Keratinocyte (primary cell): ENCODE measurements around the gene KCNMA1. TPM values are rescaled to one million over a fixed set of nuclear protein-coding genes. Genes with fewer than 3 reads are reported as not detected.

ENCODE experiments used
- DNase-seq: peaks from one replicate; pipeline ENCODE4 v3.0.0-alpha.2; 2011; ENCODE audit warnings: low read depth, missing footprints, low spot score
- FAIRE-seq: peaks from 2 replicates; lab custom pipeline; 2011; peaks lifted over from hg19 to GRCh38; lab: Jason Lieb, UNC
- H2AFZ ChIP-seq: 2 replicates; pipeline ENCODE4 v1.6.0; 2012; ENCODE audit warnings: low read length, control low read depth, inconsistent platforms; ENCODE audit not compliant: control insufficient read depth
- H3K27ac ChIP-seq: 2 replicates; pipeline ENCODE4 v1.5.1; 2011; ENCODE audit warnings: low read length; ENCODE audit not compliant: control insufficient read depth, insufficient read depth
- H3K27me3 ChIP-seq: 3 replicates; pipeline ENCODE4 v1.6.0; 2011; ENCODE audit warnings: low read length; ENCODE audit not compliant: control insufficient read depth, insufficient read depth; ENCODE audit errors: extremely low read depth
- H3K36me3 ChIP-seq, 2 experiments: 2 replicates in 1 of 2; 3 replicates in 1 of 2; pipeline ENCODE4 v1.5.1; 2011; ENCODE audit warnings: low read length in 2 of 2, mild to moderate bottlenecking in 1 of 2; ENCODE audit not compliant: control insufficient read depth in 2 of 2, insufficient read depth in 2 of 2; ENCODE audit errors: extremely low read depth in 1 of 2
- H3K4me1 ChIP-seq: 3 replicates; pipeline ENCODE4 v1.5.1; 2011; ENCODE audit warnings: low read length; ENCODE audit not compliant: control insufficient read depth, insufficient read depth; ENCODE audit errors: extremely low read depth
- H3K4me2 ChIP-seq: 3 replicates; pipeline ENCODE4 v1.6.0; 2011; ENCODE audit warnings: low read depth, low read length; ENCODE audit not compliant: control insufficient read depth, insufficient read depth; ENCODE audit errors: extremely low read depth
- H3K4me3 ChIP-seq, 3 experiments: fragments of 200-600 bp in 1 of 3; sonication (generic) in 1 of 3; 2 replicates in 2 of 3; 3 replicates in 1 of 3; pipeline ENCODE4 v1.5.1; 2011 to 2016; ENCODE audit warnings: low read length in 3 of 3, mild to moderate bottlenecking in 3 of 3, control low read depth in 2 of 3, inconsistent platforms in 1 of 3, low read depth in 1 of 3, mixed read lengths in 1 of 3, mixed run types in 1 of 3, moderate library complexity in 1 of 3; ENCODE audit not compliant: control insufficient read depth in 2 of 3, insufficient read depth in 2 of 3; ENCODE audit errors: extremely low read depth in 1 of 3
- H3K79me2 ChIP-seq: 2 replicates; pipeline ENCODE4 v1.6.0; 2012; ENCODE audit warnings: low read length; ENCODE audit not compliant: control insufficient read depth, insufficient read depth
- H3K9ac ChIP-seq: 3 replicates; pipeline ENCODE4 v1.6.0; 2011; ENCODE audit warnings: low read length; ENCODE audit not compliant: control insufficient read depth, insufficient read depth; ENCODE audit errors: extremely low read depth
- H3K9me1 ChIP-seq: 3 replicates; pipeline ENCODE4 v1.6.0; 2011; ENCODE audit warnings: low read length; ENCODE audit not compliant: control insufficient read depth, insufficient read depth; ENCODE audit errors: extremely low read depth
- H3K9me3 ChIP-seq: 2 replicates; pipeline ENCODE4 v1.5.1; 2012; ENCODE audit warnings: low read depth, low read length; ENCODE audit not compliant: control insufficient read depth
- H4K20me1 ChIP-seq: 3 replicates; pipeline ENCODE4 v1.6.0; 2011; ENCODE audit warnings: low read length; ENCODE audit not compliant: control insufficient read depth, insufficient read depth; ENCODE audit errors: extremely low read depth
- EZH2 ChIP-seq: IDR thresholded peaks from one replicate; pipeline ENCODE4 v1.6.1; 2012; ENCODE audit warnings: inconsistent platforms, mild to moderate bottlenecking, low read length, moderate library complexity
- dilution Hi-C: fragments of 300-500 bp; cut with MboI; formaldehyde crosslinking; loops from one replicate; pipeline ENCODE4 v1.7.0; 2020; ENCODE audit warnings: low sequenced_read_pairs; ENCODE audit not compliant: extremely low pct_ligation_motif_present
- polyA plus RNA-seq, 5 experiments: library from polyadenylated mRNA; depleted of rRNA in 3 of 5; stranded (reverse) in 3 of 5; stranded (forward) in 1 of 5; unstranded in 1 of 5; fragments of >200 nt; gene quantifications; 1 replicate in 1 of 5; 2 replicates in 3 of 5; 3 replicates in 1 of 5; pipeline versions ENCODE4 v1.2.1 to v1.2.3, GENCODE V29; 2011 to 2012; ENCODE audit warnings: missing spikeins in 2 of 5, low read depth in 1 of 5, low replicate concordance in 1 of 5
- TF ChIP-seq, protein P1 (sequence below), 3 experiments: IDR thresholded peaks in 1 of 3; conservative IDR thresholded peaks in 1 of 3; optimal IDR thresholded peaks in 1 of 3; 2 replicates in 2 of 3; 3 replicates in 1 of 3; pipeline versions ENCODE3 to v1.5.1; 2011; ENCODE audit warnings: low read length in 3 of 3, mild to moderate bottlenecking in 3 of 3, moderate library complexity in 2 of 3, control low read depth in 1 of 3, inconsistent platforms in 1 of 3; ENCODE audit not compliant: insufficient read depth in 2 of 3; ENCODE audit errors: extremely low read depth in 1 of 3

KCNMA1 gene
- polyA plus RNA-seq, 1 donor (not counting 4 experiments of a cell fraction or from before 2014, with no cell fraction given): 6.3 TPM

DNA sequence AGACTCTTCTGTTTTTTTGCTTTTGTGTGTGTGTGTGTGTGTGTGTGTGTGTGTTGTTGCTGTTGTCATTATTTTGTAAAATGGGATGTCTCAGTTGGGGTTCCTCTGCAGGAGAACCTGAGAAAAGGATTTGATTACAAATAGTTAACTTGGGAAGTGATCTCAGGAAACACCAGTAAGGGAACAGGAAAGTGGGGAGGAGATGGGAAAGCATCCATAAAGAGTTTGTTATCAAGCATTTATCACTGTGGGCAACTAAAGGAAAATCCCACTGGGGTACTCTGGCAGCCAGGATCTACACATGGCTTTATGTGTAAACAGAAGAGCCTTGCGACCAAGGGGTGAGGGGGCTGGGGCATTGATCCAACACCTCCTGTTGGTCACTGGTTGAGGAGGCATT lies 485.4 kb downstream of the KCNMA1 start:
- Histone ChIP-seq H3K36me3 (no peaks in the 10 kb centered on the region), H3K27me3 (no peaks in the 10 kb centered on the region), H3K4me1 (peaks cover 18% of the 10 kb centered on the region), H3K27ac (no peak overlapping the region), H3K4me2 (no peak overlapping the region), H3K9ac (no peak overlapping the region), H3K9me3 (no peaks in the 10 kb centered on the region), H3K9me1 (no peaks in the 10 kb centered on the region), H4K20me1 (no peaks in the 10 kb centered on the region), H3K4me3 (no peak overlapping the region), H2AFZ (no peak overlapping the region), H3K79me2 (no peaks in the 10 kb centered on the region)
- no peak for TF ChIP-seq EZH2
- TF ChIP-seq, protein P1, sequence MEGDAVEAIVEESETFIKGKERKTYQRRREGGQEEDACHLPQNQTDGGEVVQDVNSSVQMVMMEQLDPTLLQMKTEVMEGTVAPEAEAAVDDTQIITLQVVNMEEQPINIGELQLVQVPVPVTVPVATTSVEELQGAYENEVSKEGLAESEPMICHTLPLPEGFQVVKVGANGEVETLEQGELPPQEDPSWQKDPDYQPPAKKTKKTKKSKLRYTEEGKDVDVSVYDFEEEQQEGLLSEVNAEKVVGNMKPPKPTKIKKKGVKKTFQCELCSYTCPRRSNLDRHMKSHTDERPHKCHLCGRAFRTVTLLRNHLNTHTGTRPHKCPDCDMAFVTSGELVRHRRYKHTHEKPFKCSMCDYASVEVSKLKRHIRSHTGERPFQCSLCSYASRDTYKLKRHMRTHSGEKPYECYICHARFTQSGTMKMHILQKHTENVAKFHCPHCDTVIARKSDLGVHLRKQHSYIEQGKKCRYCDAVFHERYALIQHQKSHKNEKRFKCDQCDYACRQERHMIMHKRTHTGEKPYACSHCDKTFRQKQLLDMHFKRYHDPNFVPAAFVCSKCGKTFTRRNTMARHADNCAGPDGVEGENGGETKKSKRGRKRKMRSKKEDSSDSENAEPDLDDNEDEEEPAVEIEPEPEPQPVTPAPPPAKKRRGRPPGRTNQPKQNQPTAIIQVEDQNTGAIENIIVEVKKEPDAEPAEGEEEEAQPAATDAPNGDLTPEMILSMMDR (optimal IDR thresholded peaks at IDR 0.05 in 1 of 3, IDR thresholded peaks at IDR 0.05 in 1 of 3, conservative IDR thresholded peaks at IDR 0.05 in 1 of 3; ENCODE audit: extremely low read depth in 1 of 3, insufficient read depth in 2 of 3, low read length in 3 of 3): no peak
- dilution Hi-C loops: no loop called here
- FAIRE-seq: no peak
- no peak for DNase-seq

DNA sequence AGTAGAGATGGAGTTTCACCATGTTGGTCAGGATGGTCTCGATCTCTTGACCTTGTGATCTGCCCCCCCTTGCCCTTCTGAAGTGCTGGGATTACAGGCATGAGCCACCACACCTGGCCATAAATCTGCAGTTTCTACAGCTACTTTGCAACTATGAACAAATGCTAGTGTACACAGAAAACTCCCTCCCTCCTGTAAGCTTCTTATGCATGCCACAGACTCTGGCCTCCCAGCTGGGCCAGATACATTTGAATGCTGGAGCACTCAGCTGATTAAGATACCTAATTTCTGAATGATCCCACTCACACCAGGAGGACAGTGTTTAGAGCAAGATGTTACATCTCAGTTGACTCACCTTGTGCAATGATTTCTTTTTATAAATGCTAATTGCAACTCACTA lies 486.2 kb downstream of the KCNMA1 start:
- no peak overlapping the region for H3K27ac ChIP-seq
- DNase-seq (no peak), FAIRE-seq (no peak)
- H2AFZ ChIP-seq: no peak overlapping the region
- no peaks in the 10 kb centered on the region for H3K9me3 ChIP-seq
- TF ChIP-seq, protein P1 (optimal IDR thresholded peaks at IDR 0.05 in 1 of 3, IDR thresholded peaks at IDR 0.05 in 1 of 3, conservative IDR thresholded peaks at IDR 0.05 in 1 of 3; ENCODE audit: extremely low read depth in 1 of 3, insufficient read depth in 2 of 3, low read length in 3 of 3): no peak
- no peak for TF ChIP-seq EZH2
- no peaks in the 10 kb centered on the region for H3K27me3 ChIP-seq
- no peak overlapping the region for H3K4me3 ChIP-seq
- H3K4me2 ChIP-seq: no peak overlapping the region
- H3K9me1 ChIP-seq: no peaks in the 10 kb centered on the region
- dilution Hi-C loops: no loop called here
- no peaks in the 10 kb centered on the region for H3K36me3 ChIP-seq
- no peaks in the 10 kb centered on the region for H3K79me2 ChIP-seq
- H4K20me1 ChIP-seq: no peaks in the 10 kb centered on the region
- H3K9ac ChIP-seq: no peak overlapping the region
- H3K4me1 ChIP-seq: peaks cover 15% of the 10 kb centered on the region
